Stimulated activated naive B cell treated with anti-CD40 and anti-IgM and Interleukin-4, amounts not matched to agents 10 μg/mL and 1 μg/mL and 100 μg/mL, for 72 hours (primary cell): ENCODE data around the gene TSHZ2.
"Not testable (repeated sequence)": the region's sequence is repeated elsewhere in the genome, so short reads cannot be mapped to it uniquely, and the experiment has no call there.

Experiments used
- ATAC-seq, 2 donors: fragments of 150-1000 bp; cut with Tn5 transposase; replicated peaks; 2 replicates each; pipeline ENCODE4 v1.10.0; 2021; ENCODE audit warnings: moderate library complexity in 1 of 2
- DNase-seq: peaks from one replicate; pipeline ENCODE4 v3.0.0; 2021
- H3K27ac Mint-ChIP-seq: one replicate; pipeline ENCODE4 v1.8.0; 2022; ENCODE audit warnings: mild to moderate bottlenecking, mixed read lengths
- H3K27me3 Mint-ChIP-seq, 2 donors: one replicate each; pipeline ENCODE4 v1.8.0; 2022; ENCODE audit warnings: mixed read lengths in 2 of 2
- H3K36me3 Mint-ChIP-seq, 2 donors: one replicate each; pipeline ENCODE4 v1.8.0; 2022; ENCODE audit warnings: mixed read lengths in 2 of 2, mild to moderate bottlenecking in 1 of 2
- H3K4me1 Mint-ChIP-seq, 2 donors: one replicate each; pipeline ENCODE4 v1.8.0; 2022; ENCODE audit warnings: mixed read lengths in 2 of 2, mild to moderate bottlenecking in 1 of 2
- H3K4me3 Mint-ChIP-seq, 2 donors: one replicate each; pipeline ENCODE4 v1.8.0; 2022; ENCODE audit warnings: mild to moderate bottlenecking in 2 of 2, mixed read lengths in 2 of 2, moderate library complexity in 1 of 2
- H3K9me3 Mint-ChIP-seq, 2 donors: one replicate each; pipeline ENCODE4 v1.8.0; 2022; ENCODE audit warnings: mixed read lengths in 2 of 2, mild to moderate bottlenecking in 1 of 2

The TSHZ2 gene

DNA sequence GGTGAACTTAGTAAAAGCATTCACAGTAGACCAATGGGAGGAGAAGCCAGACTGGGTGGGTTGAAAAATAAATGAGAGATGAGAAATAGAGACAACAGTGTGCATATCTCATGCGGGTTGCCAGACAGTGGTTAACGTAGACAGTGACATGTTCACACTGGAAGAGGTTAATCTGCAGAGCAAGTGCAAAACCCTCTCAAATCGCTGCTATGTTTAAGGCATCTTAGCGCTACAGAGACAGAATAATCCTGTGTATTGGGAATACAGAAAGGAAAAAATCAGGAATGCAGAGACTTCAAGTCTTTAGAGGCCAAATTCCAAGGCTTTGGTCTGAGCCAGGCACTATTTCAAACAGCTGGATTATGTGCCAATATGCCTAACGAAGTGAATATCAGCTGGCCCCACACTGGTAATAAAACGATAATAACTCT is 107.1 kb downstream of the TSHZ2 start:
- no peaks in the 10 kb centered on the region for H3K36me3 Mint-ChIP-seq
- no peak overlapping the region for H3K27ac Mint-ChIP-seq
- ATAC-seq (no peak), DNase-seq (no peak)
- H3K27me3 Mint-ChIP-seq: no peaks in the 10 kb centered on the region
- no peaks in the 10 kb centered on the region for H3K9me3 Mint-ChIP-seq
- no peaks in the 10 kb centered on the region for H3K4me1 Mint-ChIP-seq
- H3K4me3 Mint-ChIP-seq: no peak overlapping the region

DNA sequence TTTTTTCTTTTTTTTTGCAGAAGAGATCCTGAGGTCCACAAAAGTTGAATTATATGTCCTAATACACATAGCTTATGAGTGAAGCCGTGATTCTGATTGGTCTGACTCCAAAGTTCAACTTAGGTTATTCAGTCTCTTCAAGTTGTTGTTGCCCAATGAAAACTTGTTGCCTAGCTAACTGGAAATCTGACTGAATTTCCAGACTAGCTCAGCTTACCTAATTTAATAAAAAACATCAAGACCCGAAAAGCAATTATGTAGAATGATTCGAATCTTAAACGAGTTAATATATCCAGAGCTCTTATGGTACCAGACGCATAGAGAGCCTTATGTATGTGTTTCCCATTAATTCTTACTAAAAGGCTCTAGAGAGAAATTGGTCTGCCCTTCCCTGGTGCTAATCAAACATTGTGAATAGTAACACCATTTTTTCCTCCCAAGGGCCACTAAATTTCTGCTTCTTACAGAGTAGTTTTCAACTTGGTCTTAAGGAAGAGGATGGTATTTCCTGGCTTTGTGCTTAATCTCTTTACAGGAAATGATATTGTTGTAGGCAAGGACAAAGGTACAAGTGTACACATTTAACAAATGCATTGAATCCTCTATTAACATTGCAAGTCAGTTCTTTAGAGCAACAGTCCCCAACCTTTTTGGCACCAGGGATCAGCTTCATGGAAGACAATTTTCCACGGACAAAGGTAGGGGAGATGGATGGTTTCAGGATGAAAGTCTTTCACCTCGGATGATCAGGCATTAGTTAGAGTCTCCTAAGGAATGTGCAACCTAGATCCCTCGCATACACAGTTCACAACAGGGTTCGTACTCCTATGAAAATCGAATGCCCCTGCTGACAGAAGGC is 107.9 kb downstream of the TSHZ2 start:
- Mint-ChIP-seq H3K36me3 (no peaks in the 10 kb centered on the region), H3K27me3 (no peaks in the 10 kb centered on the region), H3K4me3 (no peak overlapping the region), H3K9me3 (no peaks in the 10 kb centered on the region), H3K4me1 (no peaks in the 10 kb centered on the region), H3K27ac (no peak overlapping the region)
- ATAC-seq: no peak
- DNase-seq: no peak

DNA sequence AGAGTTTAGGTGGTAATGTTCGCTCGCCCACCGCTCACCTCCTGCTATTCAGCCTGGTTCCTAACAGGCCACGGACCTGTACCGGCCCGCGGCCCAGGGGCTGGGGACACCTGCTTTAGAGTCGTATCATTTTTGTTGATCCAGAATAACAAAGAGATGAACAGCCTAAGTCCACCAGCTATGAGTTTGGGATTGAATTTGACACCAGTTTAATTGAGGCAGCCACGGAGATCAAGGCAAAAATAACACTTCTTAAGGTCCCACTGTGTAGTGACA is 108.5 kb downstream of the TSHZ2 start:
- H3K36me3 Mint-ChIP-seq: no peaks in the 10 kb centered on the region
- H3K27ac Mint-ChIP-seq: no peak overlapping the region
- no peak for DNase-seq
- H3K4me3 Mint-ChIP-seq: no peak overlapping the region
- H3K27me3 Mint-ChIP-seq: no peaks in the 10 kb centered on the region
- H3K9me3 Mint-ChIP-seq: no peaks in the 10 kb centered on the region
- H3K4me1 Mint-ChIP-seq: no peaks in the 10 kb centered on the region
- no peak for ATAC-seq

DNA sequence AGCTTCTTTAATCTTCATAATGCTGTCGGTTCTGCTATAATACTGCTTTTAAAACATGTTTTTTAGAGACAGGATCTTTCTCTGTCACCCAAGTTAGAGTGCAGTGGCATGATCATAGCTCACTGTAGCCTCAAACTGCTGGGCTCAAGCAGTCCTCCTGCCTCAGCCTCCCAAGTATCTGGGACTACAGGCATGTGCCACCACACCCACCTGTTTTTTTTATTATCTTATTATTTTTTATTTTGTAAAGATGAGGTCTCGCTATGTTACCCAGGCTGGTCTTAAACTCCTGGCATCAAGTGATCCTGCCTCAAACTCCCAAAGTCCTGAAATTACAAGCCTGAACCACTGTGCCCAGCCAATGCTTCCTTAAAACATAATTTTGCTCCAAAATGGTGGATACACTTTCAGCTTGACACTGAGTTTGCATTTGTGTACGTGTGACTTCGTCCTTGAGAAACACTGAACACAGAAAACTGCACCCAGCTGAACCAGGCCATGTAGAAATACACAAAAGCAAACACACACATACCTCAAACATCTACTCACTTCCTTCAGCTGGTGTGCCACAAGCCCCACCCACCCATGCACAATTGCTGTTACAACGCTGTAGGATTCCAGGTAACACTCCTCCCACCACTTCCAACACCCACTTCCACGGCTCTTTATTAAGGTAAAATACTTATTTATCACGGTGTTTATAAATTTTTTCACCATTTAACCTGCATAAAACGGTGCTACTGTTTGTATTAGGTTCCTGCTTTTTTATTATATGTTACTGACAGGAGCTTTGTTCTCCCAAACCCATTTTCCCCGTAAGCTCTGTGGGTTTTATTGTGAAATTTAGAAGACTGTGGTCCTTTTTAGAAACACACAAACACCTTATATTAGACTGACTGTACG is 109.1 kb downstream of the TSHZ2 start:
- Mint-ChIP-seq H3K27ac (no peak overlapping the region), H3K36me3 (no peaks in the 10 kb centered on the region), H3K4me3 (no peak overlapping the region), H3K27me3 (no peaks in the 10 kb centered on the region), H3K4me1 (peaks cover 0 to 3% of the 10 kb centered on the region in 2 donors), H3K9me3 (no peaks in the 10 kb centered on the region)
- DNase-seq (no peak), ATAC-seq (no peak)

DNA sequence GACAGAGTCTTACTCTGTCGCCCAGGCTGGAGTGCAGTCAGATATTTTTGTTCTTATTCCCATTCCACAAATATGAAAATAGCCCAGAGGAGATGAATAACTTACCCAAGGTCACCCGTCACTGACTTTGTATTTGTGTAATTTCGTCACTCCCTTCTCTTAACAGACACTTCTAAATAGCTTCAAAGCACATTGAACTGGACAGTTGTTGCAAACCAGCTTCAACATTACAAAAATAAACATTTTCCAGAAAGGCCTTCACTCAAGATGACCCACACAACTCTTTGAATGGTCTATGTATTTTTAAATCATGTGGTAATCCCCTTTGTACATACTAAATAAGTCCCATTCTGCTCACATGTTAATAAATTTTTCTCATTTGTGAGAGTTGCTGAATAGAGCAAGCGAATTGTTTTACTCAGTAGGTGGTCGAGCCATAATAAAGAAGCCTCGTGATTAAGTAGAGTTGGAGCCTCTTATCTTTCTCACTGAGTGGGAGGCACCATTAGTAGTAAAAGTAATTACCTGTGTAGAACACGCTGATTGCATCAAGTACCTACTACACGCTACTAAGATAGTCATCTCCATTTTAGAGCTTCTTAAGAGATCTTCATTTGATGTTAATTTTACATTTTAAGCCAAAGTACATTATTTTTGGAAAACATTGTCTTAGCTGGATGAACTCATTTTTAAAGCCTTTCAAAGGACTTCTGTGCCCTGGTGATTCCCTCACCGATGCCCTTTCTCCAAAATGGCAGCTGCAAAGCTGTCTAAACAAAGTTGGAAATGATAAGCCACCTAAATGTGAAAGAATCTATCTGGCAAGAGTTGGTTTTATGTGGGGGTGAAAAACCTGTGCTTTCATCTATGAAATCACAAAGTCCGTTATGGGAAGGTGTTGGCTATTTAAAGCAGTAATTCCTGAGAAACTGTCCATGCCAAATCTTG is 110.0 kb downstream of the TSHZ2 start:
- no peaks in the 10 kb centered on the region for H3K36me3 Mint-ChIP-seq
- H3K27me3 Mint-ChIP-seq: no peaks in the 10 kb centered on the region
- H3K4me3 Mint-ChIP-seq: no peak overlapping the region

DNA sequence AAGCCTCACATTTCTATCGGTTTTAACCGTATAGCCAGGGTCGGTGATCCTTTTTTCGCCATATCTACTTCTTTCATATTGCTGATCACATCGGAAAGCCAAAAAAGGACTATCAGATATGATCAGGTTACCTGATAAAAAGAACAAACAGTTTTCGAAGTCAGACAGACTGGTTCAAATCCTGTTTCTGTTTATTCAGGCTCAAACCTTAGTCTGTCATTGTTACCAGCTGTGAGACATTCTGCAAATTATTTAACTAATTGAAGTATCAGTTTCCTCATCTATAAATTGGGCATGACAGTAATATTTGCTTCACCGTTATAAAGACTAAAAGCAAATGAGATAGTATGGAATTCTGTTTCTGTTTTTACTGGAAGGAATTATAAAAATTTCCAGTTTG is 111.3 kb downstream of the TSHZ2 start:
- Mint-ChIP-seq H3K27me3 (no peaks in the 10 kb centered on the region), H3K36me3 (no peaks in the 10 kb centered on the region), H3K4me1 (peaks cover 0 to 3% of the 10 kb centered on the region in 2 donors), H3K27ac (no peak overlapping the region), H3K9me3 (peaks cover 0 to 1% of the 10 kb centered on the region in 2 donors), H3K4me3 (no peak overlapping the region)
- DNase-seq: no peak
- ATAC-seq: no peak

More for the DNA sequence above, 110.0 kb downstream of the TSHZ2 start:
- DNase-seq: no peak
- no peak for ATAC-seq
- Mint-ChIP-seq H3K9me3 (no peaks in the 10 kb centered on the region), H3K4me1 (peaks cover 0 to 3% of the 10 kb centered on the region in 2 donors), H3K27ac (no peak overlapping the region)

DNA sequence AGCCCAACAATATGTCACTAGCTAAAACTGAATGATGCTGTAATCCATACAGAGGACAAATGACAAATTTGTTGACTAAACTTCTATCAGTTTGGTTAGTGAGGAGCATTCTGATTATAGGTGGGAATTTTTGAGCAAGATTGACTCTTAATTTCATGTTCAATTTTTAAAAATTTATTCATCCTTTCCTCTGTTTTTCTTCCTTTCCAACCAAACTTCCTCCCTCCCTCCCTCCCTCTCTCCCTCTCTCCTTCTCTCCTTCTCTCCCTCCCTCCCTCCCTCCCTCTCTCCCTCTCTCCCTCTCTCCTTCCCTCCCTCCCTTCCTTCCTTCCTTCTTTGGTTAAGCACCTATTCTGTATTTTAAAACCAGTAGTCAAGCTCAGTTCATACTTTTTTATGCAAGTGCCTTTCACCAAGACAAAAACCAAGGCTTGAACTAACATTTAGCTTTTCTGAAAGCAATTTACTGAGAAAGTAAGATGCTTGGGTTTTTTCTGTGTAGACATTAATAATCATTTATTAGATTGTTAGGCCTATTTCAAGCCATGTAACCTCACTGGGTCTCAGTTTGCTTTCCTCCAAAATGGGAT is 112.3 kb downstream of the TSHZ2 start:
- Mint-ChIP-seq H3K36me3 (no peaks in the 10 kb centered on the region), H3K4me1 (peaks cover 0 to 3% of the 10 kb centered on the region in 2 donors), H3K9me3 (peaks cover 0 to 1% of the 10 kb centered on the region in 2 donors), H3K27ac (no peak overlapping the region), H3K4me3 (no peak overlapping the region), H3K27me3 (no peaks in the 10 kb centered on the region)
- ATAC-seq (no peak), DNase-seq (no peak)

DNA sequence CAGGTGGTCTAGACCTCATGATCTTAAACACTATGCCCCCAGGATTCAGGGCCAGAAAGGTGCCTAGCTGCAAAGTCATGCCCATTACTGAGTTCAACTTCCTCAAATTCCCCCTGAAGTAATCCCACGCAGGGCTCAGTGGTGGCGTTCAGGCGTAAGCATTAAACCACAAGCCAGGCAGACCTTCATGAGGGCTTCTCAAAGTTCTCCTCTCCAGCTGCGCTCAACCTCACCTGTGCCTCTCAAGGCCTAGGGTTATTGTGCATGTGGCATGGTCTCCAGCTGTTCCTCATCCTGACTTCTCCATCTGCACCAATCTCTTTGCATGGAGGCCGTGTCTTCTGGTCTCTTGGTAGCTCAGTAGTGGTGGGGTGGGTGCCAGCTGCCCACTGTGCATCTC is 113.6 kb downstream of the TSHZ2 start:
- Mint-ChIP-seq H3K4me1 (peaks cover 0 to 3% of the 10 kb centered on the region in 2 donors), H3K27me3 (no peaks in the 10 kb centered on the region), H3K9me3 (peaks cover 0 to 1% of the 10 kb centered on the region in 2 donors), H3K27ac (no peak overlapping the region), H3K36me3 (no peaks in the 10 kb centered on the region), H3K4me3 (no peak overlapping the region)
- ATAC-seq: peak; percentile 83 to 87
- peak; percentile 24 for DNase-seq

DNA sequence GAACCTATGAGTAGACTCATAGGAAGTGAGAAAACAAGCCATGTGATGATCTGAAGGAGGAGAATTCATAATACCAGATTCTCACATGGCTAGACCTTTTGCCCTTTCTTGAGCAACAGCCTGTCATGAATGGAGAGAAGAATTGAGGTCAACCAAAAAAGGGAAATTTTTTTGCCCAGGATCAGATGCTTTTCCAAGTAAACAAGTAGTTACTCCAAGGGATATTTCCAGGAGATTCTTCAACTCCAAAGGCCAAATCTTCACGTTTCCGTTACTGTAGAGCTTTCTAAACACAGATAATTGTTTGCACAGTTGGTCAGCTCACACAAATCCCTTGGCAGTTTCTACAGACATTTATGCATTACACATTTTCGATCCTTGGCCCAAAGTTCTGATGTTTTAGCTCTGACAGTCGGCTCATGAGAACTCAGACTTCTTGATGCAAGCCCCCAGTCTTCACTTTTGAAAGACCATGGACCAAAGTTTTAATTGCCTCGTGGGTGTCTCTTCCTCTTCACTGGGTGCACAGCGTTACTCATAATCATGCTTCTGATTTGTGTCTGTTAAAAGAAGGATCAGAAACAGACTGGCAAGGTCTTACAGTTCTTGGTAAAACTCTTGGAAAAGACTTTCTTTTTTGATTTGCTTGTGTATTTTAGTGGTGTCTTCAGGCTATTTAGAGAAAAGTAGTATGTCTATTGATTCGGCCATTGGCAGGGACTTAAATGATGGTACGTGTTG is 115.0 kb downstream of the TSHZ2 start:
- Mint-ChIP-seq H3K4me3 (no peak overlapping the region), H3K36me3 (no peaks in the 10 kb centered on the region), H3K27ac (no peak overlapping the region), H3K9me3 (peaks cover 0 to 1% of the 10 kb centered on the region in 2 donors), H3K27me3 (no peaks in the 10 kb centered on the region), H3K4me1 (peaks cover 0 to 3% of the 10 kb centered on the region in 2 donors)
- ATAC-seq (no peak), DNase-seq (no peak)

DNA sequence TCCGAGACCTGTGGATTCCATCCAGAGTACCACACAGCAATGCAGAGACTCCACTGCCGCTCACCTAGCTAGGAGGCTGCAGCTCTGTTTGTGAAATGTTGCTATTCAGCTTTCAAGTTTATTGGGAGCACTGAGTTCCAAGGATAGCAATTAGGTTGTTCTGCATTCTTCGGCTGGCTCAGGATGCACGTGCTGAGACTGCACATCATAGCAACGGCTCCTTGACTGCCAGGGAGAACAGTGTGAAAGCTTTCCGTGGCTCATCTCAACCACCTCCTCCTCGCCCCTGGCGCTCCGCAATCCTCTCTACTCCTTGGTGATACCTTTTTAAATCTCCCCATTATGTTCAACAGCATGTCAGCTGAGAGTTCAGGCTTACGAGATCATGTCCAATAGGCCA is 116.6 kb downstream of the TSHZ2 start:
- H3K4me3 Mint-ChIP-seq: no peak overlapping the region
- H3K27me3 Mint-ChIP-seq: no peaks in the 10 kb centered on the region
- DNase-seq (no peak), ATAC-seq (no peak)
- no peaks in the 10 kb centered on the region for H3K36me3 Mint-ChIP-seq
- no peak overlapping the region for H3K27ac Mint-ChIP-seq
- H3K4me1 Mint-ChIP-seq: peaks cover 0 to 3% of the 10 kb centered on the region in 2 donors
- H3K9me3 Mint-ChIP-seq: peaks cover 0 to 1% of the 10 kb centered on the region in 2 donors

DNA sequence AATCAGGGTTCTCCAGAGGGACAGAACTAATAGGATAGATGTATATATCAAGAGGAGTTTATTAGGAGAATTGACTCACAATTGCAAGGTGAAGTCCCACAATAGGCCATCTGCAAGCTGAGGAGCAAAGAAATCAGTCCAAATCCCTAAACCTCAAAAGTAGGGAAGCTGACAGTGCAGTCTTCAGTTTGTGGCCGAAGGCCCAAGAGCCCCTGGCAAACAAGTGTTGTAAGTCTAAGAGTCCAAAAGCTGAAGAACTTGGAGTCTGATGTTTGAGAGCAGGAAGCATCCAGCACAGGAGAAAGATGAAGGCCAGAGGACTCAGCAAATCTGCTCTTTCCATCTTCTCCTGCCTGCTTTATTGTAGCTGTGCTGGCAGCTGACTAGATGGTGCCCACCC is 117.7 kb downstream of the TSHZ2 start:
- H3K4me1 Mint-ChIP-seq, ATAC-seq, H3K27ac Mint-ChIP-seq, H3K27me3 Mint-ChIP-seq, H3K4me3 Mint-ChIP-seq, H3K36me3 Mint-ChIP-seq, DNase-seq, H3K9me3 Mint-ChIP-seq: not testable (repeated sequence)

DNA sequence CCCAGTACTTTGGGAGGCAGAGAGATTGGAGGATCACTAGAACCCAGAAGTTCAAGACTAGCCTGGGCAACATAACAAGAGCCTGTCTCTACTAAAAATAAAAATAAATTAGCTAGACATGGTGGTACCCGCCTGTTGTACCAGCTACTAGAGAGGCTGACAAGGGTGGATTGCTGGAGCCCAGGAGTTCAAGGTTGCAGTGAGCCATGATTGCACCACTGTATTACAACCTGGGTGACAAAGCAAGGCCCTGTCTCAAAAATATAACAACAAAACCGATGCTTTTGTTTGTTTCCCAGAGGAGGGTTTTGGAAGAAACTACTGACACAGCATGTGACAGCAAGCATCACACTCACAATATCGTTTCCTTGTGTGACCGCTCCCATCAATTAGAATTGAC is 119.6 kb downstream of the TSHZ2 start:
- no peak for ATAC-seq
- Mint-ChIP-seq H3K27ac (no peak overlapping the region), H3K27me3 (peaks cover 0 to 4% of the 10 kb centered on the region in 2 donors), H3K4me3 (no peak overlapping the region), H3K9me3 (peaks cover 0 to 1% of the 10 kb centered on the region in 2 donors), H3K36me3 (no peaks in the 10 kb centered on the region), H3K4me1 (no peaks in the 10 kb centered on the region)
- no peak for DNase-seq

DNA sequence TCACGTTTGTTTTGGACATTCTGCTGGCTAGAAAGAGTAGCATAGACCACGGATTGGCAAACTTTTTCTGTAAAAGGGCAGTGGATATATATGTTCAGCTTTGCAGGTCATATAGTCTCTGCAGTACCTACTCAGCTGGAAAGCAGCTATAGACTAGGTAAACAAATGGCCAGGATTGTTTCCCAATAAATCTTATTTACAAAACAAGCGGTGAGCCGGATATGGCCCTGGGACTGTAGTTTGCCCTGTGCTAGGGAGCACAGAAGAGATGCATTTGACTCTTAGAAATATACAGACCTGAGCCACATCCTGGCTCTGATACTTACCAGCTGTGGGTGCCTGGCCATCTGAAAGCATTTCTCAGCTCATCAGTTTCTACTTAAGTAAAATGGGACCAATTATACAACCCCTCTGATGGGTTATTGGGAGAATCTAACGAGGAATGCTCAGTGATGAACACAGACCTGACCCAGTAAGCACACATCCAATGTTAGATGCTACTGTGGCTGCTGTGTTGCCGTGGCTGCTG is 120.7 kb downstream of the TSHZ2 start:
- H3K36me3 Mint-ChIP-seq: no peaks in the 10 kb centered on the region
- H3K4me1 Mint-ChIP-seq: no peaks in the 10 kb centered on the region
- ATAC-seq (no peak), DNase-seq (no peak)
- no peak overlapping the region for H3K4me3 Mint-ChIP-seq
- H3K9me3 Mint-ChIP-seq: no peaks in the 10 kb centered on the region
- peaks cover 0 to 4% of the 10 kb centered on the region in 2 donors for H3K27me3 Mint-ChIP-seq
- no peak overlapping the region for H3K27ac Mint-ChIP-seq
